Spinal cord (tissue), 10 donors: Measurements from ENCODE around the gene GRK5. TPM values are rescaled to one million over a fixed set of nuclear protein-coding genes. Genes with fewer than 3 reads are reported as not detected.

Source experiments
- DNase-seq, 6 donors: peaks; one replicate each; pipeline versions ENCODE4 v3.0.0 to v3.0.0-alpha.2; 2013 to 2015; ENCODE audit warnings: low spot score in 6 of 6, low read depth in 4 of 6
- H3K27ac ChIP-seq: one replicate; pipeline ENCODE4 v1.5.1; 2013; ENCODE audit warnings: low read depth, low read length, control low read depth
- H3K27me3 ChIP-seq: one replicate; pipeline ENCODE4 v1.6.1; 2013; ENCODE audit warnings: low read length; ENCODE audit not compliant: control insufficient read depth, insufficient read depth
- H3K36me3 ChIP-seq: one replicate; pipeline ENCODE4 v1.6.1; 2013; ENCODE audit warnings: low read length; ENCODE audit not compliant: control insufficient read depth, insufficient read depth
- H3K4me1 ChIP-seq: one replicate; pipeline ENCODE4 v1.6.1; 2013; ENCODE audit warnings: low read length; ENCODE audit not compliant: control insufficient read depth, insufficient read depth
- H3K4me3 ChIP-seq: one replicate; pipeline ENCODE4 v1.5.1; 2013; ENCODE audit warnings: low read depth, low read length, control low read depth
- H3K9me3 ChIP-seq: one replicate; pipeline ENCODE4 v1.6.1; 2013; ENCODE audit warnings: low read length; ENCODE audit not compliant: control insufficient read depth, insufficient read depth
- WGBS: methylation state at CpG from one replicate; pipeline ENCODE4 v1.1.5; 2013; ENCODE audit warnings: missing lambda C conversion rate; ENCODE audit not compliant: insufficient coverage; 5-methylcytosine and 5-hydroxymethylcytosine counted together
- polyA plus RNA-seq, 2 donors: library from polyadenylated mRNA; unstranded; fragments of 120-200 nt; gene quantifications; one replicate each; pipeline ENCODE4 v1.2.1, GENCODE V29; 2013; ENCODE audit not compliant: insufficient read length in 2 of 2
- total RNA-seq, 2 donors: library from RNA; depleted of rRNA in 1 of 2; stranded (reverse); fragments of 120-200 nt in 1 of 2; fragments of >200 nt in 1 of 2; gene quantifications; one replicate each; pipeline versions ENCODE4 v1.2.3 to v1.2.4, GENCODE V29; 2013 to 2014
- donor health status: healthy.

Gene GRK5
- total and polyA plus RNA-seq, 4 donors = 15.6 to 29.5 (median 25.6) TPM

DNA sequence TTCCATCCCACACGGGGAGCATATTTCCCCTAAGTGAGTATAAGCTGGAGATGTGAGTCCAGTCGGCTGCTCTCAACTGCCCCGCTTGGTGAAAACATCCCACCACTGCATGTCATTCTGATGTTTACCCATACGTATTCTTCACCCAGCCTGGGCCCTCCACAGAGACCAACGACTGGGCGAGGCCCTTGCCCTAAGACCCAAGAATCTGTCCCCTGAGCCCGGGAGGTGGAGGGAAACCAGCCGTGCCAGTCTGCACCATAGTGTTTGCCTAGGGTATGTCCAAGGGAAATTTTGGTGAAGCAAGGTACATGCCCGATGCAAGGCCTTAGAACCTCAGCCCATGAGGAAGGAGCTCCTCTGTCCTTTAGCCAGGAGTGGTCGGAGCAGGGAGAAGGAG is 267.2 kb downstream of the GRK5 start:
- H3K27ac ChIP-seq = no peak overlapping the region
- peaks cover 22% of the 10 kb centered on the region for H3K27me3 ChIP-seq
- H3K4me3 ChIP-seq = no peak overlapping the region
- peaks cover 3% of the 10 kb centered on the region for H3K4me1 ChIP-seq
- H3K36me3 ChIP-seq = no peaks in the 10 kb centered on the region
- DNase-seq = no peak
- no peaks in the 10 kb centered on the region for H3K9me3 ChIP-seq
- WGBS = 93% methylated on average over 8 of the region's 10 CpGs

DNA sequence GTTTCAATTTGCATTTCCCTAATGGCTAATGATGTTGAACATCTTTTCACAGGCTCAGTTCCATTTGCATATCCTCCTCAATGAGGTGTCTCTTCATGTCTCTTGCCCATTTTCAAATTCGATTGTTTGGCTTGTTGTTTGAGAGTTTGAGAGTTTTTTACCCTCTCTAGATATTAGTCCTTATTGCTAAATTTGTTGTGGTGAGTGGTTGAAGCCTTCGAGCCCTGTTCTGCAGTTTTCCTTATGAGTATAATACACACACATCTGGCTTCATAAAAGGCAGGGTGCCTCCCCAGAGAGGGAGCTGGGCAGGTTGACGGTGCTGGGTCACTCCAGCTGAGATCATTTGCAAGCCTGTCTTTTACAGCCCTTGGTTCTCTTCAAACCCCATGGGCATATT is 270.1 kb downstream of the GRK5 start:
- H3K4me1 ChIP-seq = peaks cover 3% of the 10 kb centered on the region
- H3K9me3 ChIP-seq = no peaks in the 10 kb centered on the region
- H3K27ac ChIP-seq = no peak overlapping the region
- peak in 1 of 6 donors; percentile 19 for DNase-seq
- WGBS = 22% methylated on average over 1 of the region's 3 CpGs
- no peaks in the 10 kb centered on the region for H3K36me3 ChIP-seq
- peaks cover 23% of the 10 kb centered on the region for H3K27me3 ChIP-seq
- H3K4me3 ChIP-seq = no peak overlapping the region

DNA sequence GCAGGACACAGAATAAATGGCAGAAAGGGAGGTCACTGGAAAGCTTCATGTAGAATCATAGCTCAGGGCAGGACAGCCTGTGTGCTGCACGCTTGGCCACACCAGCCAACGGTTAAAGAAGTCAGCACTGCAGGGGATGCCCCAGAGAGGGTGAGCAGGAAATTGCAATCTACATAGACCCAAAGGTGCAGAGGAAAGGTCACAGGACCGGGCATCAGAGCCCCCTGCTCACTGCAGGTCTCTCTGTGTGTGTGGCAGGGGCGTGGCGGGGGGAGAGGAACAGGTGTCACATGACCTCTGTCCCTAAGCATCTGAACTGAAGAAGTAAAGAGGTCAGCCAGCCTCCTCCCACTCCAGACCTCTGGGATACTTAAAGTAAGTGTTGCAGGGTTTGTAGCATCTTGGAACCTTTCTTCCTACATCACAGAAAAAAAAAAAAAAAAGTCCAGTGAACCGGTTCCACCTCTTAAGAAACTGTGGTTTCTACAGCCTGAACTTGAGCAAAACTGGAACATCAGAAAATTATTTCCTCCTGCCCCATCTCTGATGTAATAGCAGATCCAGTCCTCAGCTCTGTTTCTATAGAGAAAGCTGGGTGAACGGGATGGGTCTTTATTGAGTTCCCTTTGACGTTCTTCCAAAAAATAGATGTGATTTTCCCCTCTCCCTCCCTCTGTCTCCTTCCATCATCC is 270.9 kb downstream of the GRK5 start:
- 33% methylated on average over 3 of the region's 8 CpGs for WGBS
- Histone ChIP-seq H3K27ac (no peak overlapping the region), H3K4me3 (no peak overlapping the region), H3K36me3 (no peaks in the 10 kb centered on the region), H3K4me1 (peaks cover 3% of the 10 kb centered on the region), H3K9me3 (no peaks in the 10 kb centered on the region), H3K27me3 (peaks cover 23% of the 10 kb centered on the region)
- no peak for DNase-seq

DNA sequence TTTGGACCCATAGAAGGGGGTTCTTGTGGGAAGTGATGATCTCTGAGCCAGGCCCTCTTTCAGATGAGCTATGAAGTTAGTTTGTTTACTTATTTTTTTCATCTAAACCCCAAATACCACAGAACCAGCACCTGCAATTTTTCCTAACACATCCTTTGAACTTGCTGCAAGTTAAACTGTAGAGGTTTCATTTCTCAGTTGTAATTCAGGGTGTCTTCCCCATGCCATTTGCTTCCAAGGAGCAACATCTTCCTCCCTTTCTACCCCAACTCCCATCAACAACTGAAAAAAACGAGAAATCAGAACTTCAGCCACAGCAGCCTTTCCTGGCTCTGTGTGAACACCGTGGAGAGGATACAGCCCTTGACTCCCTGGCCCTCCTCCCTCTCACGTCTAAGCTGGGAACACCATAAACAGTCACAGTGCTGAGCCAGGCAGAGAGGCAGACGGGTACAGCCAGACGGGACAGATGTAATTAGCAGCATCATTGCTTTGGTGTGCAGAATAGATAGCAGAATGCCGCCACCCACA is 271.5 kb downstream of the GRK5 start:
- no peak overlapping the region for H3K27ac ChIP-seq
- no peak overlapping the region for H3K4me3 ChIP-seq
- 10% methylated on average over 5 of the region's 6 CpGs for WGBS
- DNase-seq = peak in 2 of 6 donors; percentile 39 to 74
- no peaks in the 10 kb centered on the region for H3K36me3 ChIP-seq
- H3K9me3 ChIP-seq = no peaks in the 10 kb centered on the region
- peaks cover 3% of the 10 kb centered on the region for H3K4me1 ChIP-seq
- peaks cover 23% of the 10 kb centered on the region for H3K27me3 ChIP-seq

DNA sequence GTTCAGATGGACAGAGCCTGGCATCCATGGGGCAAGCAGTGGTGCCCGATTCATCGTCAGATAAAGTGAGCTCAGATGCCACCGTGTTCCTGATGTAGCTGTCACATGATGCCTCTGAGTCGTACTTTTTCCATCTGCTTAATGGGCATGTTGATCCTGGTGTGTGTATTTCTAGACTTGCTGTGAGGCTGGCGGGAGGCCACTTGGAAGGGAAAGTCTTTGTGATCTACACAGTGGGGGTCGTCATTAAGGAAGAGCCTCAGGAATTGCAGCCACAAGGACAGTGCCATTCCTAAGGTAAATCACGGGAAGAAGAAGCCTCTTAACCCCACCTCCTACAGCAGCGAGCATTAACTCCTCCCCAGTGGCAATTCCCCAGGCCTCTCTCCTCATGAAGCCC is 272.2 kb downstream of the GRK5 start:
- H3K9me3 ChIP-seq = no peaks in the 10 kb centered on the region
- no peaks in the 10 kb centered on the region for H3K36me3 ChIP-seq
- H3K4me1 ChIP-seq = peaks cover 3% of the 10 kb centered on the region
- H3K27ac ChIP-seq = no peak overlapping the region
- peak in 1 of 6 donors; percentile 22 for DNase-seq
- no peak overlapping the region for H3K4me3 ChIP-seq
- H3K27me3 ChIP-seq = peaks cover 23% of the 10 kb centered on the region
- 12% methylated on average over 6 of the region's 8 CpGs for WGBS

DNA sequence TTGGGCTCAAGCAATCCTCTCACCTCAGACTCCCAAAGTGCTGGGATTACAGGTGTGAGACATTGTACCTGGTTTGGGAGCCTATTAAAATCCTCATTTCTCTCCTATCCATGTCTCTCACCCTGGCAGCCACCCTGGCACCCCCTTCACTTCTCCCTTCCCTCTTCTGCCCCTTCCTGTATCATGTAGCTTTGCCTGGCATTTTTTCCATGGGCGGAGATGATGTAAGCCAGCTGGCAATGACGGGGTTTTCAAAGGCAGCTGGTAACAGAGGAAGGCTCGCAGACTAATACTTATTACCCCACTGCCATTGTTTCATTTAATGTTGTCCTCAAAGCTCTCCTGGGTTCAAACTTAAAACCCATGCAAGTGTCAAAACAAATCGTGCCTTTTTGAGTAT is 273.3 kb downstream of the GRK5 start:
- H3K27me3 ChIP-seq = peaks cover 23% of the 10 kb centered on the region
- H3K4me3 ChIP-seq = no peak overlapping the region
- H3K4me1 ChIP-seq = peaks cover 3% of the 10 kb centered on the region
- no peak overlapping the region for H3K27ac ChIP-seq
- no peaks in the 10 kb centered on the region for H3K9me3 ChIP-seq
- H3K36me3 ChIP-seq = no peaks in the 10 kb centered on the region
- no peak for DNase-seq
- 100% methylated on average over 1 of the region's 4 CpGs for WGBS

DNA sequence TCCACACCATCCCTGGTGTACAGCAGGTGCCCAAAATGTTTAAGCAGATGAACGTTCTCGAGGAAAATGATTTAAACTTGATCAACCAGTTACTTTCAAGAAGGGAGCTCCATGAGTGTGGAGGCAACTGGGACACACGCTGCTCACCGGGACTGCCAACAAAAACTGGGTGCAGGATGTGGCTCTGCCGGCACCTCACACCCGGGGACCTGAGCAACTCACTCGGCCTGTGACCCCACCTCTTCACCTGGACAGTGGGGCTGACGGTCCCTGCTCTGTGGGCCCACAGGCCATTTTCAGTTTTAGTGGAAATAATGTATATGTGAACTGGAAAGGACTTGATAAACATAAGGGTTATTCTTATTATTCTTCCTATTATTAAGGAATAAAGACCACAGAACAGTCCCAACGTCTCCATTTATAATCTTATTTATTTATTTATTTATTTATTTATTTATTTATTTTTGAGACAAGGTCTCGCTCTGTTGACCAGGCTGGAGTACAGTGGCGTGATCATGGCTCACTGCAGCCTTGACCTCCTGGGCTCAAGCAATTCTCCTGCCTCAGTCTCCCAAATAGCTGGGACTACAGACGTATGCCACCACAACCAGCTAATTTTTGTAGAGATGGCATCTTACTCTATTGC is 274.5 kb downstream of the GRK5 start:
- Histone ChIP-seq H3K27ac (no peak overlapping the region), H3K4me1 (peaks cover 3% of the 10 kb centered on the region), H3K4me3 (no peak overlapping the region), H3K36me3 (no peaks in the 10 kb centered on the region), H3K27me3 (peaks cover 21% of the 10 kb centered on the region), H3K9me3 (no peaks in the 10 kb centered on the region)
- DNase-seq = no peak
- 95% methylated on average over 6 of the region's 12 CpGs for WGBS

DNA sequence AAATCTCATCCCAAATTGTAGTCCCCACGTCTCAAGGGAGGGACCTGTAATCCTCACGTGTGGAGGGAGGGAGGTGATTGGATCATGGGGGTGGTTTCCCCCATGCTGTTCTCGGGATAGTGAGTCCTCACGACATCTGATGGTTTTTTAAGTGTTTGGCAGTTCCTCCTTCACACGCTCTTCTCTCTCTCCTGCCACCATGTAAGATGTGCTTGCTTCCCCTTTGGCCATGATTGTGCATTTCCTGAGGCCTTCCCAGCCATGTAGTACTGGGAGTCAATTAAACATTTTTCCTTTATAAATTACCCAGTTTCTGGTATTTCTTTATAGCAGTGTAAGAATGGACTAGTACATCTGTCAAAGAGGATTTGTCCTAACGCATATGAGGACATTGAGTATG is 275.6 kb downstream of the GRK5 start:
- Histone ChIP-seq H3K36me3 (no peaks in the 10 kb centered on the region), H3K27me3 (peaks cover 13% of the 10 kb centered on the region), H3K27ac (no peak overlapping the region), H3K9me3 (no peaks in the 10 kb centered on the region), H3K4me1 (peaks cover 2% of the 10 kb centered on the region), H3K4me3 (no peak overlapping the region)
- 92% methylated on average over 2 of the region's 6 CpGs for WGBS
- DNase-seq = no peak

DNA sequence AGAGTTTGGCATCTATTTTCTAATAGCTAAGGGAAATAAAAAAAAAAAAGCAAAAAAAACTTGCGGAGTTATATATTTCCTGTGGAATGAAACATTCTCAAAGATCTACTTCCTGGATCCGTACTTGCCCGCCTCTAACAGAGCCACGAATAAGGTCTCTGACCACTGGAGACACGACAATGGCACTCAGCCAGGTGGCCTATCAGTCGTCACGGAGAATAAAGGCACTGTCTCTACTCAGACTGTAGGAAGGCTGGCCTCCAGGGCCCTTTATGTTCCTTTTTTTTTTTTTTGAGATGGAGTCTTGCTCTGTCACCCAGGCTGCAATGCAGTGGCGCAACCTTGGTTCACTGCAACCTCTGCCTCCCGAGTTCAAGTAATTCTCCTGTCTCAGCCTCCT is 276.5 kb downstream of the GRK5 start:
- 76% methylated on average over 6 of the region's 9 CpGs for WGBS
- no peaks in the 10 kb centered on the region for H3K36me3 ChIP-seq
- no peaks in the 10 kb centered on the region for H3K4me1 ChIP-seq
- no peak for DNase-seq
- peaks cover 6% of the 10 kb centered on the region for H3K27me3 ChIP-seq
- H3K27ac ChIP-seq = no peak overlapping the region
- no peak overlapping the region for H3K4me3 ChIP-seq
- no peaks in the 10 kb centered on the region for H3K9me3 ChIP-seq

DNA sequence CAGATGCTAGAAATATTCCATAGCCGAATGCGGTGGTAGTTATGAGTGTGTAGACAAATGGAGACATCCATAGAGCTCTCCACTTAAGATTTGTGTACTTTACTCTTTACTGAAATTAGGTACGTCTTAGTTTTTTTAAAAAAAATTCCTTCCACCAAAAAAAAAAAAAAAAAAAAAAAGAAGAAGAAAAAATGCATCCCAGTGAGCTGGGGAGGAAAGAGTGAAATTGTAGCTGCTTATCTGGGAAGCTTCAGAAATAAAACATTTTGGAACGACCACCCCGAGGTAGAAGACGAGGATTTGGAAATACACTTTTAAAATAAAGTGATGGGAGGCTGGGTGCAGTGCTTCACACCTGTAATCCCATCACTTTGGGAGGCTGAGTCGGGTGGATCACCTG is 281.3 kb downstream of the GRK5 start:
- no peak overlapping the region for H3K27ac ChIP-seq

More for the DNA sequence above, 281.3 kb downstream of the GRK5 start:
- Histone ChIP-seq H3K4me3 (no peak overlapping the region), H3K36me3 (no peaks in the 10 kb centered on the region), H3K4me1 (peaks cover 10% of the 10 kb centered on the region), H3K27me3 (peaks cover 5% of the 10 kb centered on the region), H3K9me3 (no peaks in the 10 kb centered on the region)
- WGBS = 83% methylated on average over 4 of the region's 7 CpGs
- DNase-seq = no peak
